Kidney capillary endothelial cell (primary cell): ENCODE data around the gene RPGRIP1L.

ENCODE experiments used
- DNase-seq: peaks from one replicate; pipeline ENCODE4 v3.0.0-alpha.2; 2018; ENCODE audit warnings: low spot score

RPGRIP1L gene

DNA sequence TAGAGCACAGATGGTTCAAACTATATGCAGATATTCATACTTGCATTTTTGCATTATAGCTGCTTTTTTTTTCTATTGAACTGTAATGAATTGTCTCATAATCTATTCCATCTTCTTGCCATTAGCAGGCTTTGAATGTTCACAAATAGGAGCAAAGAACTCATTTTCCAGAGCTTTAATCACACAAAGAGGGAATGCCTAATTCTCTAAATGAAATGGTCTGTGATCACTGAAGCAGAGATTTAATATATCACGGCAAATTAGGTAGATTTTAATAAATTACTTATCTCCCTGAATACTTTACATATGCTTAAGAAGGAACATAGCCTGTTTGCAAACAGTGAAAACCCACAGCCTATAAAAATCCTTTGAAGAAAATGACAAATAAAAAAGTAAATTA lies 103.0 kb downstream of the RPGRIP1L start:
- DNase-seq, result no peak

DNA sequence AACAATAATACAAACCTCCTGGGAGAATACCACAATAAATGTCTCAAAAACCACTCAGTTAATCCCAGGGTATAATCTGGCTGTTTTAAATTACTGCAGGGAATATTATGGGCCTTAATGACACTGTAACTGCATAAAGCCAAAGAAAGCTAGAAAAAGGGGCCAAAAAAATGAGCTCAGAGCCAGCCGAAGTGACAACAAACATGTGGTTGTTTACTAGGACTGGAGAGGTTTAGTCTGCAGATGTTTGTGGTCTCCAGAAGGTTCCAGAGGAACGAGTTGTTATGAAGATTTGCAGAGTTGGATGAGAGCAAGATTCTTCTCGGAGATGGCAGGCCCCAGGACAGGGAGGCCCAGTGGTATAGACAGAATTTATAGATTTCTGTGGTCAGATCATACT lies 103.5 kb downstream of the RPGRIP1L start:
- no peak for DNase-seq

DNA sequence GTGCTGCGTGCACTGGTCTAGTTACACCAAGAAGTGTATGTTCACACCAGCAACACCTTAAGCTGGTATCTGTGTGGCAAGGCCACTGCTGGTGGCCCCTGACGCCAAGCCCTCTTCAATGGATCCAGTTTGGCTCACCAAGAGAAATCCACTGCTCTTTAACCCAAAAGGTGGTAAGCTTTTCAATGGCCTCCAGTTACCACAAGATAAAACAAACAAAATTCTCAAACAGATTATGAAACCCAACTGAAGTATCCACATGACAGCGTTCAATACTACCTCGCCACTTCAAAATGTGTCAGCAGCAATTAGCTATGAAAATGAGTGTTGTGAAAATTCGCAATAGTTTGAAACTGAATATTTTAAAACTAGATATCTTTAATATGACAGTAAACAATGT lies 104.1 kb downstream of the RPGRIP1L start:
- no peak for DNase-seq

DNA sequence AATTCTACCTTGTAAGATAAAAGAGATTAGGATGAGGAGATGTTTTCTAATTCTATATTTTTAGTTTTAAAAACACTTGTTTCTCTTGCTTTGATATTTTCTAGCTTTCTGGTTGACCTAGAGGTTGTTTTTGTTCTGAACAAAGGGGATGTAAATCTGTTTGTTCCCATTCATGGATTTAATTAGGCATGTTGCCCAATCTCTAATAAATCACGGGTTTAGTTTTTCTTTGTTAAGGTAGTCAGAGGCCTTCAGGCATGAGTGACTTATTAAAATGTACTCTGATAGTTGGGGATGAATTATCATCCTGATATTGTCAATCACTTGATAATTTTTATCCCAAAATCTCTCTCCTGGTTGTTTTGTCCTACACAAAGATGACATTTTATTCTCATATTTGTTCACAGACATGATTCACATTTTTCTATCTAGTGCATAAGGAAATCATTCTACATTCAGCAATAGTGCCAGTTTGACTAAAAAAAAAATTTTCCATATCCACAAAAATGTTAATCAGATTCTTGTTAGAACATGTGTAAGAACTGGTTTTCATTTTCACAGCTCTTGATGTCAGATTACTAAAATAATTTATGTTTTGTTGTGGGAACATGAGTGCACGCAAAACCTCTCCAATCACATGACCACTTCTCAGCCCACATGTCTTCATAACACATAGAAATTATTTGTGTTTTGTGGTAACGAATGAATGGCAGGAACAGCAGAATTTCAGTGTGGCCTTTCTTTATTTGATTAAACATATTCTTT lies 105.0 kb downstream of the RPGRIP1L start:
- DNase-seq, result no peak

DNA sequence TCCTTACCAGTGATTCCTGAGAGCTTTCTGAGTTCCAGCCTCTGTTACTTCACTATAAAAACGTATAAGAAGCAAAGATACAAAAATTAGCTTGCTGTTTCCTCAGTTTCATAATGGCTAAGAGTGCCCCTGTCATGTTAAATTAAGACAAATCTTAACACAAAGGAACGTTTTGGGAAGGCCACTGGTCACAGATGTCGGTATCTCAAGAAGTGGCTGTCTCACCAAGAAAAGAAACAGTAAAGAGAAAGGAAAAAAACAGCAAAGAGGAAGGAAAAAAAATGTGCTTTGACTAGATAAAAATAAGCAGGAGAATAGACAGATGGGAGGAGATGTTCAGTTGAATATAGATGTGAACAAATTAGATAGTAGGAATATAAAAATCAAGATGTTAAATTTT lies 105.9 kb downstream of the RPGRIP1L start:
- no peak for DNase-seq

DNA sequence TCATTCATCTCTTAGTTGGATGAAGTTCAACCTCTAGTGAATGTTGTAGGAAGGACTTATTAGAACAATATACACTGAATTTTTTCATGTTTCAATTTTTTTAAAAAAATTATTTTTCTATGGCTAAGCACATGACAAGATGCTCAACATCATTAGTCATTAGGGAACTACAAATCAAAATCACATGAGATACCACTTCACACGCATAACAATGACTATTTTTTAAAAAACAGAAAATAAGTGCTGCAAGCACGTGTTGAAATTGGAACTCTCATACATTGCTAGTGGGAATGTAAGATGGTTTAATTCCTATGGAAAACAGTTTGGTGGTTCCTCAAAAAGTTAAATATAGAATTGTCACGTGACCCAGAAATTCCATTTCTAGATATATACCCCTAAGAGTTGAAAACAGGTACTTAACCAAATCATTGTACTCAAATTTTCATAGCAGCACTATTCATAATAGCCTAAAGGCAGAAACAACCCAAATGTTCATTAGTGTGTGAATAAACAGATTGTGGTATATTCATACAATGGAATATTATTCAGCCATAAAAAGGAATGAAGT lies 115.5 kb downstream of the RPGRIP1L start:
- no peak for DNase-seq

DNA sequence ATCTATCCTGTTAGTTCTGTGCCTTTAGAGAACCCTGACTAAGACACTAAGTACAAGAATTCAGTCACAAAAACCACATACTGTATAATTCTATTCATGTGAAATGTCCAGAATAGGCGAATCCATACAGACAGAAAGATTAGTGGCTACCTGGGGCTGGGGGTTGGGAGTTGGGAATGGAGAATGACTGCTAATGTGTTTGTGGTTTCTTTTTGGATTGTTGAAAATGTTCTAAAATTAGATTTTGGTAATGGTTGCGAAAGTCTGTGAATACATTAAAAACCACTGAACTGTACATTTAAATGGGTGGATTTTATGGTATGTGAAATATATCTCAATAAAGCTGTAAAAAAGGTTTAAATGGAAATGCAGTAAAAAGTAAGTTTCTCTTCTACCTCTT lies 120.3 kb downstream of the RPGRIP1L start:
- no peak for DNase-seq

DNA sequence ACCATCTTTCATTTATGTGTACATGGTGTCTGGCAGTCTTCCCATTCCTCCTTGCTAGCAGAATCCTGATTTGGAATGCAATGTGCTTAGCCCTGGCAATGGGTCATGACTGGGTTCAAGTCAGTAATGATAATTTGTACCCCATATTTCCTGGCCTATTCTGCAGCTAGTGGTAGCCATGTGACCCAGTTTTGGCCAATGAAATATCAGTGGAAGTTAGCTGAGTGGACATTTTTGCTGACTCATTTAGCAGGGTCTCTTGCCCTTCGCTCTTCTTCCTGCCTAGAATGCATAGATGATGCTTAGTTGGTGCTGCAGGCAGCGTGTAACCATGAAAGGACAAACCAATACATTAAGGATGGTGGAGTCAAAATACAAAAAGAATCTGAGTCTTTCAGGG lies 121.9 kb downstream of the RPGRIP1L start:
- no peak for DNase-seq

DNA sequence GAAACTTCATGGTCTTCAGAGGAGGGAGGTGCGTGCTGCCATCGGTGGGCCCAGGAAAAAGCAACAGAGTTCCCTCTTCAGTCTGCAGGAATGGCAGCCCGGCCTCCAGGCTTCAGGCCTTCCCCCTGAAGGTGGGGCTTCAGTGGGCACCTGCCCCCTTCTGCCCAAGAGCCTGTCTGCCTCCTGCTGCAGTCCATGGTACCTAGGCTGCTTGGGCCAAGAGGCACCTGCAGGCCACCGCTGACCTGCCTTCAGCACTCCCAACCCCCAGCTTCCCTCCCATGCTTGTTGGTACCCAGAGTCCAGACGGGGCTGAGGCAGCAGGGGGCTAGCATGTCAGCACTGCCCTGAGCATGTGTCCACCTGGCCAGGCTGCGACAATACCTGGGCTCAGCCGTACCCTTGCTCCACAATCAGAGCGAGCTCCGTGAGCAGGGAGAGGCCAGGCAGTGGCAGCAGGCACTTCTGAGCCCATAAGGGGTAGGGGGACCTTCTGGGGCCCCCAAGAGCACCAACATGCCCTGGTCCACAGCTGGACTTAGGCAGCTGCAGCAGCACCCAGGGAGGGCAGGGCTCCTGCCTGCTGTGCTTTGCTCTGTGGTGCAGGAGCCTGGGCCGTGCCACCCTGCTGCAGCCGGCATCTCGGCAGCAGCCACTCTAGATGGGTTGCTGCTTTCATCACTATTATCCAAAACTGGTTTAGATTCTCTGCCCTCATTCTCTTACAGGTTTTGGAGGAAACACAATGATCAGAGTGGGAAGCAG lies 123.4 kb downstream of the RPGRIP1L start:
- no peak for DNase-seq

DNA sequence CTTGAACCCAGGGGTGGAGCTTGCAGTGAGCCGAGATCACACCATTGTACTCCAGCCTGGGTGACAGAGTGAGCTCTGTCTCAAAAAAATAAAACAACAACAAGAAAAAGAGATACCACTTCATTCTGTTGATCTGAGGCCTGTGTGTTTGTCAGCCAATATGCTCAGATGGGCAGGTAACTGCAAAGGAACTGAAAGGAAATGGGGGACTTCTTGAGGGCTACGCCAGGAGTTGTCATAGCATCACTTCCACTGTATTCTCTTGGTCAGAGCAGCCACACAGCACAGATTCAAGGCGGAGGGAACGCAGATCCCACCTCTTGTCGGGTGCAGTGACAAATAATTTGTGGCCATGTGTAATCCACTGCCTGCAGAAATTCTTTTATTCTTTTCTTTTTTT lies 126.8 kb downstream of the RPGRIP1L start:
- DNase-seq, result no peak

DNA sequence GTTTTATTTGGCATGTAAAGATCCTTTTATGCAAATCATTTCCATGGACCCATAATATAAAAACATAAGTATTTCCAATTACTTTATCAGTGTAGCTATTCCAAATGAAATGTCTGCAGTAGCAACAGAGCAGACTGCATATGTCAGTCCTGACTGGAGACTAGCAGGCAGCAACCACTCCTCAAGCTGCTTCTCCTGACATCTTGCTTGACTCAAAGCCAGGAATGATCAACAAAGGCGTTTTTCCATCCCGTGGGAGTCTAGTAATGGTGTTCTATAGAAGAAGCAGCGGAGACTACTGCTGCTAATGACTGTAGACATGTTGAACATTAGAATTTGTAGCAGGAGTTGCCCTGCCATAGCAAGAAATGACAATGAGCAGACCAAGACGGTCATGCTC lies 127.4 kb downstream of the RPGRIP1L start:
- DNase-seq, result no peak

DNA sequence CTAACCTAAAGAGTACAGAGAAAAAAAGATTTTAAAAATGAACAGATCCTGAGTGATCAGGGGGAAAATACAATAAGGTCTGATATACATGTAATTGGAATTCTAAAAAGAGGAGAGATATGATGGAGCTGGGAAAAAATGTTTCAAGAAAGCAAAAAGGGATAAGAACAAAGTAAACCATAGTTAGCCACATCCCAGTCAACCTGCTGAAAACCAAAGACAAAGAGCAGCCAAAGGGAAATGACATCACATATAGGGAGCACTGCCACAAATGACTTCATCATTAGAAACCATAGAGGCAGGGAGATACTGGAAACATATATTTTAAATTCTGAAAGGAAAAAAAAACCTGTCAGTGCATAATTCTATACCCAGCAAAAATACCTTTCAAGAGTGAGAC lies 131.9 kb downstream of the RPGRIP1L start:
- no peak for DNase-seq

DNA sequence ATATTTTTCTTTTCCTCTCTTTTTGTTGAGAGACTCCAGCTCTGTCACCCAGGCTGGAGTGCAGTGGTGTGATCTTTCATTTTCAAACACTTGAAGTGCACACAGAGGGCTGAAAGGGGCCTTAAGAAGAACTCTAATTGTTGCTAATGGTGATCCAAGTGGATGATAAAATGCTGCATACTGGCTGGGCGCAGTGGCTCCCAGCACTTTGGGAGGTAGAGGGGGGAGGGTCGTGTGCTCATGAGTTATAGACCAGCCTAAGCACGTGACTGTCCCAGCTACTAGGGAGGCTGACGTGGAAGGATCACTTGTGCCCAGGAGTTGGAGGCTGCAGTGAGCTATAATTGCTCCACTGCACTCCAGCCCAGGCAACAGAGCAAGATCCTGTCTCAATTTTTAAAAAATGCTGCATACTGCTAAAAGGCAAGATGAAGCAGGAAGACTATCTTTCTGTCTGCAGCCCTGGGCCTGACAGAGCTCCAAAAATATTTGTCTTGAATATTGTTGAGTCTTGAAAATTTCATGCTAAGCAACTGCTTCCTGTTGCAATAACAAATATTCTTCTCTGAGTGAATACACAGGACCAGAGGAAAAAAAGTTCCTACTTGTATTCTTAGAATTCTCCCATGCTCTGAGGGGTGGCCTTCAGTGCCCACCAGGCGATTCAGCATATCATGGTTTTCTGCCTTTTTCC lies 137.0 kb downstream of the RPGRIP1L start:
- DNase-seq, result no peak

DNA sequence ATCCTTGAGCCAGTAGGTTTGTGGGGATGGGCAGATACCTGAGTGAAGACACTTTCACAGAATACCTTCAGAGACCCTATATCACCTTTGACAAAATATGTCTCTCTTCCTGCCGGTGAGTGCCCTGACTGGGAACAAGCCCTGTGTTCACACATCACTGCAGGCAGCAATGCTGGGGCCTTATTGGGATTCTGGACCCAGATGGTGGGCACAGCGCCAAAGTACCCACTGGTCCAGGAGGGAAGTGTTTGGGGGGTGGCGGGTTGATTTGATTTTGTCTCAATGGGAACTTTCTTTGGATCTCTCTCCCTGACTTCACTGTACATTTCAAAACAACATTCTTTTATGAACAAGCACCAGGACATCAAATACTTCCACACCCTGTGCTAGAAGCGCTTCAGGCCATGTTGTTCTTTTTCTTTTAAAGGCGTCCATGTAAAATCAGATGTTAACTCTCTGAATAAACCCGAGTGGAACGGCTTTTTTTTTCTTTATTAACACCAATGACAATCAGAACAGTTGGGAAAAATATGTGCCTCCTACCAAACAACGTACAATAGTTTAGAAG lies 138.3 kb downstream of the RPGRIP1L start:
- no peak for DNase-seq

DNA sequence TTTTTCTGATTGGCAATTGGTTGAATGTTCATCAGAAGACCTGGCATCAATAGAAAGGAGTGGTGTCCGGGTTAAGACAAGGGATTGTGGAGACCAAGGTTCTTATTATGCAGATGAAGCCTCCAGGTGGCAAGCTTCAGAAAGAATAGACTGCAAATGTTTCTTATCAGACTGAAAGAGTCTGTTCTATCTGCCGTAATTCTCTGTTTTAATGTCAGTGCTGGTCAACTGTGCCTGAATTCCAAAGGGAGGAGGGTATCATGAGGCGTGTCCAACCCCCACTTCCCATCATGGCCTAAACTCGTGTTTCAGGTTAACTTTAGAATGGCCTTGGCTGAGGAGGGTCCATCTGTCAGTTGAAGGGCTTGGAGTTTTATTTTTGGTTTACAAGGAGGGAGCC lies 140.2 kb downstream of the RPGRIP1L start:
- DNase-seq, result no peak

DNA sequence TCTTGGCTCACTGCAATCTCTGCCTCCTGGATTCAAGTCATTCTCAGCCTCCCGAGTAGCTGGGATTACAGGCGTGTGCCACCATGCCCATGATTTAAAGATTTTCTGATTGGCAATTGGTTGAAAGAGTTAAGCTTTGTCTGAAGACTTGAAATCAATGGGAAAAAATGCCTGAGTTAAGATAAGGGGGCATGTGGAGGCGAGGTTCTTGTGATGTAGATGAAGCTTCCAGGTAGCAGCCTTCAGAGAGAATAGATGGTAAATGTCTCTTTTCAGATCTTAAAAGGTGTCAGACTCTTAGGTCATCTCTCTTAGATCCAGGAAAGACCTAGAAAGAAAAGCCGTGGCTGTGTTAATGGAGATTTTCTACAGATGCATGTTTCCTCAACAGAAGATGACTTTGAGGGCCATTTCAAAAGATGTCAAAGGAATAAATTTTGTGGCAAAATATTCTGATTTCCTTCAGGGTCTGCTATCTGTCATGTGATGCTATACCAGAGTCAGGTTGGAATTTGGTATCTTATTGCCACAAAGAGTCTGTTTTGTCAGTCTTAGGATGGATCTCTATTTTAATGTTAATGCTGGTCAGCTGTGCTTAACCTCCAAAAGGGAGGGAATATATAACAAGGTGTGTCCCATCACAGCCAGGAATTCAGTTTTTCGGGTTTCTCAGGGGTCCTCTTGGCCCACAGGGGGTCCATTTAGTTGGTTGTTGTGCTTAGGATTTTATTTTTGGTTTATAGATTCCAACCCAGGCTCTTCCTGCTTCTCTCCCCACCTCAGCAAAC lies 142.4 kb downstream of the RPGRIP1L start:
- no peak for DNase-seq

DNA sequence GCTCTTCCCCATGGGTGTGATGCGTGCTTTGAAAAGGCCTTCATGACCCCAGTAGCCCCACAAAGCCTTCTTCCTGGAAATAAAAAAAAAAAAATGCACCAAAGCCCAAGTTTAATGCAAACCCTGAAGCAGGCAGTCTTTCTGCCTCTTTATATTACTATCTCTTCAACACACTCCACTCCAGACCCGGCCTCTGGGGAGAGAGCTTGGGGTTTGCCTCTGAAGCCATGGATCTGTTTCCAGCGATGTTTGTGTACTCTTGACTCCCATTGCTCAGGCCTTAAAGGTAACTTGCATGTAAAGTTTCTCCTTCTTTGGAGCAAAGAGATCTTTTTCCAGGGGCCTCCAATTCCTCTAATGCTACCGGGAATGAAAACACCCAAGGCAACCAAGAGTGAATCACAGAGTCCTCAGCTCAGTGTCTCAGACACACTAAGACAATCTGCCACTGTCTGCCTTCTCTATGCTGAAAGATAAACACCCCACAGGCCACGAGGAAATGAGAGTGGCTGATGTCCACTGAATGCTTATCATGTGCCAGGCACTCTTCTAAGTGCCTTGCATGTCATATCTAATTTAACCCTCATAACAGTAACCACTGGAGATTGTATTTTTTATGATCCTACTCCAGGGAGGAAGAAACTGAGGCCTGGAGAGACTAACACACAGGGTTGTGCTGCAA lies 144.2 kb downstream of the RPGRIP1L start:
- no peak for DNase-seq

DNA sequence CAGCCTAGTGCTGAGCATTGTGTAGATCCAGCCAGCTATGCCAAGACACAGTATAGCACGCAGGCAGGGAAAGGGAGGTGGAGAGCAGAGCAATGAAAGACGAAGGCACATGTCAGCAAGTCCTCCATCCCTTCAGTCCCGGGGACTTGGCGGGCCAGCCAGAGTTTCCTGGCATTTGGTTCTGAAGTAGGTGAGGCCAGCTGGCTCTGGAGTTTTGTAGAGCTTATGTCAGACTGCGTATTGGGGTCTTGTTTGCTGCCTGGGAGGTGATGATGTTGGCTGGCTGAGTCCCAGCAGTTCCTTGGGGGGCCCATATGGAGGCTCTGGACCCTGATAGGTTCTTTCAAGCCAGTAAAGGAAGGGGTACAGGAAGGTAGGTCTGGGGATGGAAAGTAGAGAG lies 144.9 kb downstream of the RPGRIP1L start:
- DNase-seq, result no peak

DNA sequence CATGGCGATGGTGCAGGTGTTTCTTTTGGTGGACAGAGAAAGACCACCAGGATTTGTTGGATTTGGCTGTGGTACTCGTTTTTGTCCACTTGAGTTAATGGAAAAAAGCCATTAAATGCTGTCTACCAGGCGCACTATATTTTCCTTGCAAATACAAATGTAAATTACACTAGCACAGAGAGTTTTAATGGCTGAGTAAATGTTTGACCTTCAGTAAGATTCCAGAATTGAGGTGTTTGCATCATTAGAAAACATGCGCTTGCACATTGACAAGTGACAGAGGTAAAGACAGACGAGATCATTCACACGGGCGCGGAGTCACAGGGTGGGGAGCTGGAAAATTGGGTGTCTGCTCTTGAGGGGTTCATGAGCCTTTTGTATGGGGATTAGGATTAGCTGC lies 147.1 kb downstream of the RPGRIP1L start:
- no peak for DNase-seq

DNA sequence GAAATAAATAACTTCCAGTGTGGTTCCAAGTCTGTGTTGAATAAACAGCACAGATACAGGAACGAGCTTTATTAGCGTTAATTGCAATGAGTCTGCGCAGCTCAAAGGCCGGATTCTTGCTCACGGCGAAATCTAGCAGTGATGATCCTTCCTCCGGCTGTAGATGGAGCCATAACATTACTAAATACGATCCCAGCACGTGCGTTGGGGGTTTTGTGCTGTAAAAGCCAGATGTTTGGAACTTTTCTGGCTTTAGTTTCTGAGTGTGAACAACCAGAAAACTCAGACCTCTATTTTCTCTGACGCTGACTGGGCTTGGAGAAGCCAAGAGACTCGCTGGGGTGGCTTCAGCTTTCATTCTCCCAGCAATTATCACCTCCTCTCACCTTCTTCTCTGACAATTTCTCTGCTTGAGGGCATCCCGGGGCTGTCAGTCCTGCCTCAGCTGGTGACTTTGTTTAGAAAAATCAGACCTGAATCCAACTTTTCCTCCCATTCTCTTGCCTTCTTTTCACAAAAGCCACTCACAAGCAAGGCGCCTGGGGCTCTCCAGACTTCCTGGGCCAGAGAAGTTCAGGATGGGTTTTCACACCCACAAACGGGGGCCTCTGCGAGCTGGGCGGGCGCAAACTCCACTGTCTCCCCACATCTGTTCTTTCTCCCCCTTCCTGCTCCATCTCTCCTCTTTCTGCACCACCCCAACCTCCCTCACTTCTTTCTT lies 153.5 kb downstream of the RPGRIP1L start:
- DNase-seq, result peak; percentile 84
